Measurements from ENCODE around the gene HOXA3. TPM values are rescaled to one million over a fixed set of nuclear protein-coding genes. Genes with fewer than 3 reads are reported as not detected.

The HOXA3 gene
- total RNA-seq, 4 donors from 2014 or later = 4.9 to 20.2 (median 13.2) TPM

DNA sequence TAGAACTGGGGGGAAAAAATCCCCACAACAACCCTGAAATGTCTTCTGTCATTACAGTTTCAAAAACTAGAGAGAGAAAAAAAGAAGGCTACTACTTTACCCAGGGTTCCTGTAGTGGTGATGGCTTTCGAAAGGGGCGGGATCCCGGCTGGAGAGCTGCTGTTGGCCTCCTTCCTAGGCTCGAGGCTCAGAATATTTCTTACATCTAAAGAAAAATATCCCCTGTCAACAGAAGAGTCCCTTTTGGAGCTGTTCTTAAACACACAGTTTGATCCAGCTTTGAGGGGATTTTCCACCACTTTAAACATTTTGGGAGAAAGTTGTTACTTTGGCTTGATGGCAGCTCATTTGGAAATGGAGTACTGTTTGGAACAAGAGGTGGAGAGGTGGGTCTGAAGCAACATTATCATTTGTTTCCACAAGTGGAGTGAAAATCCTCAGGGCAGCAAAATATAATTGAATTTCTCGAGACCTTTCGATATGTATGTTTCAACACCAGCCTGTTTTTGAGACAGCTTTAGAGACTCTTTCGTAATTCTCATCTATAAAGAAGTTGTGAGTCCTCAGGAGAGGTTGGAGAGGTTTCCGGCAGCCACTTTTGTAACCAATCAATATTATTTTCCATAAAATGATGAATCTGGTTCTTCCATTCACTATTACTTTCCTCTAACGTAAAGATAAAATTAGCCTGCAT, 42.5 kb upstream of the HOXA3 start:
- intact Hi-C loops (cut with DNase I; ENCODE audit: low total_unique reads) = loop anchor here (10.0 kb wide), 1 partner anchor 830 kb away; no protein-coding TSS in a partner anchor

DNA sequence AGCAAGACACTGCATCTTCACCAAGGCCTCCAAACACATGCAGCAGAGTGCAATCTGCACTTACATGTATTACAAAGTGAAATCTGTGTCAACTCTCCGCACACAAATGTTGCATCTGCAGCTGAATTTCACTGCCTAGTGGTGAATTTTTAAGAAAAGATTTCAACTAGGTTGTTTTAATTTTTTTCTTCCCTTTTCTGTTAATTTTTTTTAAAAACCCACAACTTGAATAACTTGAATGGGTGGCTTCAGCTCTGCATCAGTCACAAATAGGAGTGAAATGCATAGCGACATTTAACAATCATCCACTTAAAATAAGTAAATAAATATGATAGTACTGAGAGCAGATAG, 41.6 kb upstream of the HOXA3 start:
- TF ChIP-seq, protein P1, sequence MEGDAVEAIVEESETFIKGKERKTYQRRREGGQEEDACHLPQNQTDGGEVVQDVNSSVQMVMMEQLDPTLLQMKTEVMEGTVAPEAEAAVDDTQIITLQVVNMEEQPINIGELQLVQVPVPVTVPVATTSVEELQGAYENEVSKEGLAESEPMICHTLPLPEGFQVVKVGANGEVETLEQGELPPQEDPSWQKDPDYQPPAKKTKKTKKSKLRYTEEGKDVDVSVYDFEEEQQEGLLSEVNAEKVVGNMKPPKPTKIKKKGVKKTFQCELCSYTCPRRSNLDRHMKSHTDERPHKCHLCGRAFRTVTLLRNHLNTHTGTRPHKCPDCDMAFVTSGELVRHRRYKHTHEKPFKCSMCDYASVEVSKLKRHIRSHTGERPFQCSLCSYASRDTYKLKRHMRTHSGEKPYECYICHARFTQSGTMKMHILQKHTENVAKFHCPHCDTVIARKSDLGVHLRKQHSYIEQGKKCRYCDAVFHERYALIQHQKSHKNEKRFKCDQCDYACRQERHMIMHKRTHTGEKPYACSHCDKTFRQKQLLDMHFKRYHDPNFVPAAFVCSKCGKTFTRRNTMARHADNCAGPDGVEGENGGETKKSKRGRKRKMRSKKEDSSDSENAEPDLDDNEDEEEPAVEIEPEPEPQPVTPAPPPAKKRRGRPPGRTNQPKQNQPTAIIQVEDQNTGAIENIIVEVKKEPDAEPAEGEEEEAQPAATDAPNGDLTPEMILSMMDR (IDR thresholded peaks at IDR 0.05) = no peak
- no peak for TF ChIP-seq POLR2A (IDR thresholded peaks at IDR 0.05)
- no peak overlapping the region for H3K4me3 ChIP-seq (ENCODE audit: low read depth, poor library complexity, severe bottlenecking)
- intact Hi-C loops (cut with DNase I; ENCODE audit: low total_unique reads) = loop anchor here (10.0 kb wide), 1 partner anchor 831 kb away; no protein-coding TSS in a partner anchor
- WGBS, 2 donors = 79 to 83% methylated on average over 2 of the region's 2 CpGs
- no peak for DNase-seq (ENCODE audit: low spot score in 2 of 2)

More for the DNA sequence above, 42.5 kb upstream of the HOXA3 start:
- WGBS, 2 donors = 42 to 48% methylated on average over 9 of the region's 9 CpGs
- H3K4me3 ChIP-seq (ENCODE audit: low read depth, poor library complexity, severe bottlenecking) = no peak overlapping the region
- DNase-seq (ENCODE audit: low spot score in 2 of 2) = peak in 1 of 2 donors; percentile 79
- TF ChIP-seq POLR2A (IDR thresholded peaks at IDR 0.05) = no peak
- TF ChIP-seq, protein P1 (IDR thresholded peaks at IDR 0.05) = no peak

DNA sequence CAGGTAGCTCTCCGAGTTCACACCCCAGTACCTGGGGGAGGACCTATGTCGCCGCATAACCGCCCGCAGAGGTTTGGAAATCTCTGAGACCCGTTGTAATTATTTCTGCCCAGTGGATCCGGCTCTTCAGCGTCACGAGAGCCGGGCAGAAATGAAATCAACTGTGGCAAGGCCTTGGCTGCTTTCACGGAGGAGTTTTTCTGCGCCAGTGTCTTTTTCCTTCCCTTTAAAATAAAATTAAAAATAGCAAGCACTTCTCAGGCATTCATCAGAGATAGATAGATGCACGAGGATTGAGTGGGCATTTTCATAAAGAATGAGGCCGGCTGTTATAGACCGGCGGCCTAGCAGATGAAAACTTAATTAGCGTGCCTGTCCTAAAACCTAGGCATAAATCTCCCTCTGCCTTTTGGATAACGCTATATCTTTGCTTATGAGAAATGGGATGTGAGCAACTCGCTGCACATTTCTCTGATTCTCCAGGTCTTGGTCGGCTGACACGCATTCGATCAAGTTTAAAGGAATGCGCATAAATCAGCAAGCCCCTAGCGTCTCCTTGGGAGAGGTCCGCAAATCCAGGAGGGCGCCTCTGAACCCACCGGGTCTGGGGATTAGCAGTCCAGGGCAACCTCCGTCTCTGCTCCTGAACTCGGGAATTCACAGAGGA, 41.1 kb upstream of the HOXA3 start:
- peak in 1 of 2 donors; percentile 75 for DNase-seq (ENCODE audit: low spot score in 2 of 2)
- WGBS, 2 donors = 51 to 53% methylated on average over 29 of the region's 29 CpGs
- intact Hi-C loops (cut with DNase I; ENCODE audit: low total_unique reads) = loop anchor here (10.0 kb wide), 1 partner anchor 831 kb away; no protein-coding TSS in a partner anchor
- TF ChIP-seq POLR2A (IDR thresholded peaks at IDR 0.05) = no peak
- TF ChIP-seq, protein P1 (IDR thresholded peaks at IDR 0.05) = no peak
- H3K4me3 ChIP-seq (ENCODE audit: low read depth, poor library complexity, severe bottlenecking) = no peak overlapping the region

DNA sequence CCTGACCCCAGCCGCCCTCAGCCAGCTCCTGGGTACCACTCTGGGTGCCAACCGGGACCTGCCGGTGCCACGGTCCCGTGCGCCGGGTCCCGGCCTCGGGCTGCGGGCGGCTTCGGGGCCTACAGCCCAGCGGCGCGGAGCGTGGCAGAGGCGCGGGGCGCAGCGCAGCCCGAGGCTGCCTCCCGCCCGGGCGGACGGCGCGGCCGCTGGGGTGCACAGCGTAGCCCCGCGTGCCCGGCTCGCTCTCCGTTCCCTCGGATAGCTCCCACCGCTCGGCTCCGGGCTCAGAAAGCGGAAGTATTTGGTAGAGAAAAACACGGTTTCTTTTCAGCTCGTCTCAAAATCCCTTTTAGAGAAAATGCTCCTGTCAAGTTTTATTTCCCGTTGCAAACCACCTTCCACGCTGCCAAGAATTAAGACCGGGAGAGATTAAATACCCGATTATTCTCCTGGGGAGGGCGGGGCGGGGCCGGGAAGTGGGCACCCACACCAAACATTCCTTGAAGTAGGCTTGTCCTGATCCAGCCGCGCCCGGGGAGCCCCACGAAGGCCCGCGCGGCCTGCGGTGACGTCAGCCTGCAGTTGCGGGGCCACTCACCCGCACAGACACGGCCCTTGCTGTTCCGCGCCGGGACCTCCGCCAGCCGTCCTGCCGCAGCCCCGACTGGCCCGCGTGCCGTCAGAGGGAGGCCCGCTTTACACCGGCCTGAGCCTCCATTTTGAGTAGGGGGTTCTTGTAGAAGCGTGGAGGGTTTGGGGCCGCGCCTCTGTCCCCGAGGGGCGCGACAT, 40.4 kb upstream of the HOXA3 start:
- TF ChIP-seq POLR2A (IDR thresholded peaks at IDR 0.05) = no peak
- TF ChIP-seq, protein P1 (IDR thresholded peaks at IDR 0.05) = no peak
- no peak overlapping the region for H3K4me3 ChIP-seq (ENCODE audit: low read depth, poor library complexity, severe bottlenecking)
- WGBS, 2 donors = 9 to 12% methylated on average over 44 to 63 of the region's 78 CpGs
- intact Hi-C loops (cut with DNase I; ENCODE audit: low total_unique reads) = loop anchor here (10.0 kb wide), 1 partner anchor 832 kb away; no protein-coding TSS in a partner anchor
- DNase-seq (ENCODE audit: low spot score in 2 of 2) = peak in 1 of 2 donors; percentile 83

DNA sequence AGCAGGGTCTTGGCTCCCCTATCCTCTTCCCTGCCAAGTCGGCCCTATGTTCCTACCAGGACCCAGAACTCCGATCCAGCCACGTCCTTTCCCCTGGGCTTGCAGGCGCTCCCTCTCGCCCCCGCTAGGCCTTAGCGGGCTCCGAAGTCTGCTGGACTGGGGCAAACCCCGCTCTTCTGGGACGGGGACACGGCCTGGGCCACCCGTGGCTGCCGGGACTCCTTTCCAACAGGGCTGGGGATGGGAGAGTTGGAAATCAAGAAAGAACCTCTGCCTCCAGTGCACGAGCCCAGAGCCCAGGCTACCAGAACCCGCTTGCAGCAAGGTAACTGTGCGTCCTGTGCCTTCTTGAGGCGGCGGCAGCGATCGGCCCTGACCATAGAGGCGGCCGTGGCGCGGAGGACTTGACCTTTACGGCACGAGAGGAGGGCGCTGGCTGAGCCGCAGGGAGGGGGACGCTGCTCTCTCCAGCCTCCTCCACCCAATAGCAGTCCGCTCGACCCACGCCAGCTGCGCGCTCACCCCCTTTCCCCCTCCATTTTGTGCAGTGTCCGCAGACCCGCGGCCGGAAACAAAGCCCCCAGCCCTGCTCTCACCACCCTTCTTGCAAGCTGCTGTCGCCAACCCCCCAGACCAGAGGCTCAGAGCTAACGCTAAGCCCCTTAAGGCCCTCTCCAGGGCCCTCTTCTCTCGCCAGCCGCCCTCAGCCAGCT, 39.6 kb upstream of the HOXA3 start:
- 52 to 53% methylated on average over 40 to 42 of the region's 42 CpGs for WGBS, 2 donors
- intact Hi-C loops (cut with DNase I; ENCODE audit: low total_unique reads) = loop anchor here (10.0 kb wide), 1 partner anchor 833 kb away; no protein-coding TSS in a partner anchor
- TF ChIP-seq POLR2A (IDR thresholded peaks at IDR 0.05) = no peak
- TF ChIP-seq, protein P1 (IDR thresholded peaks at IDR 0.05) = no peak
- DNase-seq (ENCODE audit: low spot score in 2 of 2) = peak in 1 of 2 donors; percentile 84
- H3K4me3 ChIP-seq (ENCODE audit: low read depth, poor library complexity, severe bottlenecking) = no peak overlapping the region

All from lower leg skin (tissue), 4 donors.